GM18520 (cell line): ENCODE results near the gene CNR2.
"Not testable (repeated sequence)": the region's sequence is repeated elsewhere in the genome, so short reads cannot be mapped to it uniquely, and the experiment has no call there.

ENCODE experiments used
- ATAC-seq: cut with Tn5 transposase; IDR thresholded peaks from one replicate; pipeline ENCODE4 v1.9.1; 2021; ENCODE audit not compliant: unreplicated experiment

The CNR2 gene

DNA sequence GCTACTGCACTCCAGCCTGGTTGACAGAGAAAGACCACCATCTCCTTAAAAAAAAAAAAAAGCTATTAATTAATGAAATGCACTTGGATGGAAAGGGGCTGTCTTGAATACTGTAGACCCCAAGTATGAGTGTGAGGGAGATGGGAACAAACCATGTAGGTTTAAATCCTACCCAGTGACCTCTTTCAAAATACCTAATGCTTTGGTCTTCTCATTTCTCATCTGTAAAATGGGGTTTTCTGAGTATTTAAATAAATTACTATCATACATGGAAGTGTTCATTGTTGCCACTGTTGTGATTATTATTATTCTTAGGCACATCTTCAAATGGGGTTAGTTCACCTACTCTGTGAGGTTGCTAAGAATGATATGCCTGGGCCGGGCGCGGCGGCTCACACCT is 27.9 kb downstream of the CNR2 start:
- no peak for ATAC-seq

DNA sequence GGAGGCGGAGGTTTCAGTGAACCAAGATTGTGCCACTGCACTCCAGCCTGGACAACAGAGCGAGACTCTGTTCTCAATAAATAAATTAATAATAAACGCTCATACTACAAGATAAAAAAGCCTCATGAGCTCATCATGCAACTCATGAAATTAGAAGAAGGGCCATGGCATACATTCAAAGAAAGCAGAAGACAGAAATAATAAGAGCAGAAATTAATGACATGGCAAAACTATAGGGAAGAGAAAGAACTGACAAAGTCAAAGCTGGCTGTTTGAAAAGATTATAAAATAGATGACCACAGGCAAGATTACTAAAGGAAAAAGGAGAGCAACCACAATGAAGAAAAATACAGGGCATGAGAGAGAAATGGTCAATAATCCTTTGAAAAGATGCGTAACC is 30.4 kb downstream of the CNR2 start:
- ATAC-seq, result no peak

DNA sequence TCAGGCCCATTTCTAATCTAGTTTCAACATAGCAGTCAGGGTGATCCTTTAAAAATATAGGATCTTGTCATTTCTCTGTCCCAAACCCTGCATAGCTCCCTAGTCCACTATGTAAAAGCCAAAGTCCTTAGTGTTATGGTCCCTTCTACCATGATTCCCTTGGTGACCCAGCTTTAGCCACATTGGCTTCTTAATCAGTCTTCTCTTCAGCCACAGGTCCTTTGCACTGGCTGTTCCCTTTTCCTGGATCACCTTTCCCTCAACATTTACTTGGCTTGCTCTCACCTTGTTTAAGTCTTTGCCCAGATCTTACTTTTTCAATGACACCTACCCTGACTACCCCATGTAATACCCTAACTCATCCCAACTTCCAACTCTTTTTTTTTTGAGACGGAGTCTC is 33.4 kb downstream of the CNR2 start:
- ATAC-seq, result no peak

DNA sequence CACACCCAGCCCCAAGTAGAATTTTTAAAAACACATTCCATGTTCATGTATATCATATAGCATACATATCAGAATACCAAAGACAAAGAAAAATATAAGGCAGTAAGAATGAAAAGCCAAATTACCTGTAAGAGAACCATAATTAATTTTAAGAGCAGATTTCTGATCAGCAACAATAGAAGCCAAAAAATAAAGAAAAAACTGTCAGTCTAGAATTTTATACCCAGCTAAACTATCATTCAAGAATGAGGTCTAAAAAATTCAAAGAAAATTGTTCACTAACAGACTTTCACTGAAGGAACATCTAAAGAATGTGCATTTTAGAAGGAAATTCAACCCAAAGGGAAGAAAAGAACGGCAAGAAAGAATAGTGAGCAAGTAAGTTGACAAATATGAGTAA is 34.5 kb downstream of the CNR2 start:
- no peak for ATAC-seq

DNA sequence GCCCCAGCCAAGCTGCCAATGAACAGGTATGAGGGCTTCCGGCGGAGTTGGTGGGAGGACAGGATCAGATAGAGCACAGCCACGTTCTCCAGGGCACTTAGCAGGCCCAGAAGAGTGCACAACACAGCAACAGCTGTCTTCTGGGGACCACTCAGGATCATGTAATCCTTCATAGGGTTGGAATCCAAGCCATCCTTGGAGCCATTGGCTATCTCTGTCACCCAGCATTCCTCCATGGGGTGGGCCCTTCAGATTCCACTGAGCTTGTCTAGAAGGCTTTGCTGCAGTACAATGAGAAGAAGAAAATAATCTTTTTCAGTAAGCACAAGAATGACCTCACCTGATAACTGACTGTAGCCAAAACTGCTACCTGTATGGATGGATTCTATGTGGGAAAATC is 37.8 kb downstream of the CNR2 start:
- ATAC-seq, result no peak

DNA sequence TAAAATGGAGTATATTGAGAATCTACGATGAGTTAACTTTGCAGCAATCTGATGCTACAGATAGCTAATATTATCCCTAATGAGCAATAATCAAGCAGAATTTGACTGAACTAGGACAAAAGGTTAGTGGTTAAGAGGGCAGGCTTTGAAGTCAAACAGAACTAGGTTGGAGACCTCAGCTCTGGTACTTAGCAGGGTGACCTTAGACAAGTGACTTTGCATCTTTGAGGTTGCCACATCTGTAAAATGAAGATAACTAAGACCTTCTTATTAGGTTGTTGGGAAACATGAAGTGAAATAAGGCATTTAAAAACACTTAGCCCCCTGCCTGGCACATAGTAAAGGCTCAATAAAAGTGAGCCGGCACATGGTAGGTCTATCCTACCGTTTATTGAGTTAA is 40.7 kb downstream of the CNR2 start:
- ATAC-seq, result no peak

DNA sequence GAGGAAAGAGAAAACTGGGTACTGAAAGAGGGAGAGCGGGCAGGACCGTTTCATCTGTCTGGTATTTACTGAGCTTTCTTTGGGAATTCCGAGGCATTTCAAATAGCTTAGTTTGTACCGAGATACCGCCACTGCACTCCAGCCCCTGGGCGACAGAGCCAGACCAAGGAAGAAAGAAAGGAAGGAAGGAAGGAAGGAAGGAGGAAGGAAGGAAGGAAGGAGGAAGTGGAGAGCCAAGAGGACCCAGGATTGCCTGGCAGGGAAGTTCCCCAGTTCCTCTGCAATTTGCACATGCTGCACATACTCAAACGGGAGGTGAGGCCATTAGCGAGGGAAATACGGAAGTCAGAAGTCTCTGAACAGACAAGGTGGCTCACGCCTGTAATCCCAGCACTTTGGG is 44.1 kb downstream of the CNR2 start:
- no peak for ATAC-seq

DNA sequence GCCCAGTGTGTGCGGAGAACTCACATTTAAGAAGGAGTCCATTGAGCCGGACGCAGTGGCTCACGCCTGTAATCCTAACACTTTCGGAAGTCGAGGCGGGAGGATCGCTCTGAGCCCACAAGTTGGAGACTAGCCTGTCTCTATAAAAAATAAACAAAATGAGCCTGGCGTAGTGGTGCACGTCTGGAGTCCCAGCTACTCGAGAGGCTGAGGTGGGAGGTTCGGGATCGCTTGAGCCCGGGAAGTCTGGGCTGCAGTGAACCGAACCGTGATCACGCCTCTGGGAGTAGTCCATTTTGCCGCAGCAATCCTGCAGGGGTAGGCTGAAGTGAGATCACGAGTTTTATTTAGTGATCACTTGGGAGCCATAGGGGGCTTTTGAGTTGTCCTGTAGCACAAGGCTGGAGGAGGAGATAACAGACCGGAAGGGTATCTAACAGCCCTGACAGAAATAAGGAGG is 44.6 kb downstream of the CNR2 start:
- no peak for ATAC-seq

DNA sequence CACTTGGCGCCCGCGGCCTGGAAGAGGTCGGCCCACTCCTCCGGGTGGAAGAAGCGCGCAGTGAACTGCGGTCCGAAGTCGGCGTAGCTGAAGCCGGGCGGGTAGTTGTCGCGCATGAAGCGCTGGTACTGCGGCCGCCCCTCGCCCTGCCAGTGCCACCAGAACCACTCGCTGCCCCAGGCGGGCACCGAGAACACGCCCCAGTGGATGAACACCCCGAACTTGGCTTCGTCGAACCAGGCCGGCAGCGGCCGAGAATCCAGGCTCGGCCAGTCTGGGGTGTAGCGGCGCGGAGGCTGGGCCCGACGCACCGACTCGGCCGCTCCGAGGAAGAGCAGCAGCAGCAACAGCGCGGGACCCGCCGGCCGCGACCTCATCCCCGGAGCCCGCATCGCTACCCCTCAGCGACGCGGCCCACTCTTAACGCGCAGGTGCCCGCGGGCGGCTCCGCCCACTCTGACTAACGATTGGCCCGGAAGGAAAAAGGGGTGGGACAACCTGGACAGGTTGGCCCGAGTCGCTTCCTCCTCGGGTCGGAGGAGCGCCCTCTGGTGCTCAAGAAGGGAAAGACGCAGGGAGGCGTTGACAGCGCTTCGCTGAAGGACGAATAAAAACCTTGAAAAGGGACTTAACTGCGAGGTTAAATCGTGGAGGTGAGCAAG is 45.1 kb downstream of the CNR2 start, which contains the start of gene FUCA1:
FUCA1 (minus strand) TSS at position 396 of the 662 bp plus-strand sequence; CDS start at position 392, 4 bp downstream.
- ATAC-seq, result peak; percentile 89

DNA sequence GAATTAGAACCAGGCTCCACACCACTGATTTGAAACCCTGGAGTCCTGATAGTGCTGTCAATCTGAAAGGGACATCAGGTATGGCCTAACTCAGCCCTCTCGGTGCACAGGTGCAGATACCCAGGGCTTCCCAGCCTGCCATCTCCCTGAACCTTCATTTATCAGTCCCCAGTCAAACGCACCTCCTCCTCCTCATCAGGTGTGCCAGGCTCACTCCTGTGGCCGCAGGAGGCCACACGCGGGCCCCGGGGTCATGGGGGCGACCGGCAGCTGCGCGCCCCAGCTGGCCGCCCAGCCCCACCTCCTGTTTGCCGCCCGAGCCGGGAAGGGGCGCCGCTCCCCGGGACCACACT is 45.6 kb downstream of the CNR2 start:
- no peak for ATAC-seq

DNA sequence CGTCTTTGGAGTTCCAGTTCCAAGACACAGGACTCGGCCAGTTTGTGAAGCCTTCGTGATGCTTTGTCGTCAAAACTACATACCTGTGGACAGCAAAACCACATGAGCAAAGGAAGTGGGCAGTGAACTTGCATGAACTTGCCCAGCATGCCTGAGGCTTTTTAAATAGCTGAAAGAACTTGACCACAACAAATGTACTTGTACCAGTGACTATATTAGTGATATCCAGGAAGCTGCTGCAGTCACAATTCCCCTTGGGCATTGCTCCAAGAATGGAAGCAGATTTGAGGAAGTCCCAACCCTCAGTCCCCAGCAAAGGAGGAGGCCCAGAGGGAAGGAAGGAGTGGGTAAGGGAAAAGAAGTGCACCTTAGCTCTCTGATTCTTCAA is 47.6 kb downstream of the CNR2 start:
- ATAC-seq, result no peak

DNA sequence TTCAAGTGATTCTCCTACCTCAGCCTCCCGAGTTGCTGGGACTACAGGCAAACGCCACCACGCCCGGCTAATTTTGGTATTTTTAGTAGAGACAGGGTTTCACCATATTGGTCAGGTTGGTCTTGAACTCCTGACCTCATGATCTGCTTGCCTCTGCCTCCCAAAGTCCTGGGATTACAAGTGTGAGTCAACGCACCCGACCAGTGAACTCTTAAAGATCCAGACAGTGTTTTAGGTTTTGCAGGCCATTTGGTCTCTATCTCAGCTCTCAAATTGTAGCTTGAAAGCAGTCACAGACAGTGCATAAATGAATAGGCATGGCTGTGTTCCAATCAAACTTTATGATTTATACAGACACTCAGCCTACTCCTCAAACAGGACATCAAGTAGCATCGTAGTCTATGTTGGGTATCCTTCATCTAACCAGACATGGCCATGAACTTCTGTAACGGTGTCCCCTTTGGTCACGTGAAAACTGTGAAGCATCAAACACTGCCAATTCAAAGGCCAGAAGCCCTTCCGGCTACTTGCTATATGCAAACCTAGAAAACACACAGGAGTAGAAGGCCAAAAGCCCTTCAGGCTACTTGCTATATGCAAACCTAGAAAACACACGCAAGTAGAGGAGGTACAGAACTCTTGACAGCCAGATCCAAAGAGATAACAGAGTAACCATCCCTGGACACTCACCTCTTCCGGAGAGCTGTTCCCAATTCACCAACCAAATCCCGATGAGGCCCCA is 48.2 kb downstream of the CNR2 start:
- no peak for ATAC-seq

DNA sequence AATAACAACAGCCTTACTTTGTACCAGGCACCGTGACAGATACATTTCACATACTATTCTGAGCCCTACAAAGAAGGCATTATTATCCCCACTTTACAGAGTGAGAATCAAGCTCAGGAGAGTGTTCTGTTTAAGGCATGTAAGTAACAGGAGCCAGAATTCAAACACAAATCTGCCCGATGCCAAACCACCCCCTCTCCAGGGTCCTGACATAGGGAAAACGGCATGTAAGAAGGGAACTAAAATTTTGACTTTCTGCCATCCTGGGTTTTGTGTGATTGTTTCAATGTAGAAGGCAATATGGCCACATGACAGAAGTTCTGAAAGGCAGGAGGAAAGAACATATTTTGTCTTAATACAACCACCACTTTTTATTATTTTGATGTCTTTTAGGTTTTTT is 50.5 kb downstream of the CNR2 start:
- no peak for ATAC-seq

DNA sequence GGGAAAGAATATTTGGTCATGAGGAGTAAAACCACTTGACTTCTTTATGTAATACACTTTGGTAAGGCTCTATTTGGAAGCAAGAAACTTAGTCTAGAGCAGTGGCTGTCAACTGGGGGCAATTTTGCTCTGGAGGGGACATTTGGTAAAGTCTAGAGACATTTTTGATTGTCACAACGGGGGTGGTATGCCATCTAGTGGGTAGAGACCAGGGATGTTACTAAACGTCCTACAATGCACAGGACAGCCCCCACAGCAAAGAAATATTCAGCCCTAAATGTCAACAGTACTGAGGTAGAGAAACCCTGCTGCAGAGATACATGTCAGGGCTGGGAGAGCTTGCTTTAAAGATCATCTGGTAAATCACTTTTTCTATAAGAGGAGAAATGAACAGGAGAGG is 58.6 kb downstream of the CNR2 start:
- no peak for ATAC-seq

DNA sequence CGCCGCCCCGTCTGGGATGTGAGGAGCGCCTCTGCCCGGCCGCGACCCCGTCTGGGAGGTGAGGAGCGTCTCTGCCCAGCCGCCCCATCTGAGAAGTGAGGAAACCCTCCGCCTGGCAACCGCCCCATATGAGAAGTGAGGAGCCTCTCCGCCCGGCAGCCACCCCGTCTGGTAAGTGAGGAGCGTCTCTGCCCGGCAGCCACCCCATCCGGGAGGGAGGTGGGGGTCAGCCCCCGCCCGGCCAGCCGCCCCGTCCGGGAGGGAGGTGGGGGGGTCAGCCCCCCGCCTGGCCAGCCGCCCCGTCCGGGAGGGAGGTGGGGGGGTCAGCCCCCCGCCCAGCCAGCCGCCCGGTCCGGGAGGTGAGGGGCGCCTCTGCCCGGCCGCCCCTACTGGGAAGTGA is 60.0 kb downstream of the CNR2 start:
- ATAC-seq, result not testable (repeated sequence)

DNA sequence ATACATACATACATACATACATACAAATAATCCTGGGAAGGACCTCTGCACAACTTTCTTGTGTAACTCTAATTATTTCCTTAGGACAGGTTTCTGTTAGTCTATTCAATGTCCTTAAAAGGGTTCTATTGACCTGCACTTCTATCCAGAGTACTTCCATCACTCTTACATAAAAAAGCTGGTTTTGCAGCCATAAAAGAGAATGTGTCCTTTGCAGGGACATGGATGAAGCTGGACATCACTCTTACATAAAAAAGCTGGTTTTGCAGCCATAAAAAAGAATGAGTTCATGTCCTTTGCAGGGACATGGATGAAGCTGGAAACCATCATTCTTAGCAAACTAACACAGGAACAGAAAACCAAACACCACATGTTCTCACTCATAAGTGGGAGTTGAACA is 61.8 kb downstream of the CNR2 start:
- not testable (repeated sequence) for ATAC-seq

DNA sequence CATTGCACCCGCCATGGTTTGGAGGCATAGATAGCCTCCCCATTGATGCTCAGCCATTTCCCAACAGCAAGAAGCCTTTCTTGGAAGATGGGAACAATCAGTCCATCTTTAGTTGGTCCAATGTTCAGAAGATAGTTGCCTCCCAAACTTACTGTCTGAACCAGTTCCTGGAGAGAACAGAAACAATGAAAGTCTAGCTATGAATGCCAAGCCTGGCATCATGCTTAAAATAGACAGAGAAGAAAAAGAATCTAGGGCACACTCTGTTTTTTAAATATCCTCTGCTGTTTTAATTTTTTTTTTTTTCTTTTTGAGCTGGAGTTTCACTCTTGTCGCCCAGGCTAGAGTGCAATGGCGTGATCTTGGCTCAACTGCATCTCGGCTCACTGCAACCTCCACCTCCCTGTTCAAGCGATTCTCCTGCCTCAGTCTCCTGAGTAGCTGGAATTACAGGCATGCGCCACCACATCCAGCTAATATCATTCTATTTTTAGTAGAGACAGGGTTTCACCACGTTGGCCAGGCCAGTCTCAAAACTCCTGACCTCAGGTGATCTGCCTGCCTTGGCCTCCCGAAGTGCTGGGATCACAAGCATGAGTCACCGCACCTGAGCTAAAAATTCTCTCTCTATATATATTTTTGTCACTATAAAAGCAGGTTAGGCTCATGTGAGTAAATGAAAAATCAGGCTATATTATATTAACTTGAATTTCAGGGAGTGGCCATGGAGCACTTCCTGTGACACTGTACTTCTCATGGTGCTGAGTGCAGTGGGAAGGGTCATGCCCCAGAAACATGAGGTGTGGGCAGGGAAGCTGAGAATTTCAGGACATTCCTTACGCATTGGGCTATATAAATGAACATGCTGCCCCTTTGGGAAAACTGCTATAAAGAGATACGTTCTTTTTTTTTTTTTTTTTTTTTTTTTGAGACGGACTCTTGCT is 64.2 kb downstream of the CNR2 start:
- no peak for ATAC-seq

DNA sequence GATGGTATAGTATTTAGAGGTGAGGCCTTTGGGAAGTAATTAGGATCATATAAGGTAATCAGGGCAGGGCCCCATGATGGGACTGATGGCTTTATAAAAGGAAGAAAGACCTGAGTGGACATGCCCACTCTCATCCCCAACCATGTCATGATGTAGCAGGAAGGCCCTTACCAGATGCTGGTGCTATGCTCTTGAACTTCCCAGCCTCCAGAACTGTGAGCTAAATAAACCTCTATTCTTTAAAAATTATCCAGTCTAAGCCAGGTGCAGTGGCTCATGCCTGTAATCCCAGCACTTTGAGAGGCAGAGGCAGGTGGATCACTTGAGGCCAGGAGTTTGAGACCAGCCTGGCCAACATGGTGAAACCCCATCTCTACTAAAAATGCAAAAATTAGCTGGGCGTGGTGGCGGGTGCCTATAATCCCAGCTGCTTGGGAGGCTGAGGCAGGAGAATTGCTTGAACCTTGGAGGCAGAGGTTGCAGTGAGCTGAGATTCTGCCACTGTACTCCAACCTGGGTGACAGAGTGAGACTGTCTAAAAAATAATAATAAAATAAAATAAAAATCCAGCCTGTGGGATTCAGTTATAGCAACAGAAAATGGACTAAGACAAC is 65.6 kb downstream of the CNR2 start:
- ATAC-seq, result not testable (repeated sequence)

DNA sequence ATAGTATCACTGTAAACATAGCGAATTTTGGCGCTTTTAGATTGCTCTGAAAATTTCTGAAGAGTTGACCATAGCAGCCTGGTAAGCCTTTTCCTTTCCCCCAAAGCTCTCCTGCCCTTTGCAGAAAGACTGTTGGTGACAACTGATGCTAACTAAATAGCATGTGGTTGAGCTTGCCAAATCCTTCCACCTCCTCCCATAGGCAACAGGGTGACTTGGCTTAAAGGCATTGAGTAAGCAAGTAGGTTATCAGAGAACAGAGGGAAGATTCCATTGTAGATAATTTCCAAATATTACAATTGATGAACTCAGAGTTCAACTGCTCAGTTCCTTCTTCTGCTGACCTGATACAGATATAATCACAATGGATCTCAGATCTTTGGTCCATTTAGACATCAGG is 68.0 kb downstream of the CNR2 start:
- no peak for ATAC-seq

DNA sequence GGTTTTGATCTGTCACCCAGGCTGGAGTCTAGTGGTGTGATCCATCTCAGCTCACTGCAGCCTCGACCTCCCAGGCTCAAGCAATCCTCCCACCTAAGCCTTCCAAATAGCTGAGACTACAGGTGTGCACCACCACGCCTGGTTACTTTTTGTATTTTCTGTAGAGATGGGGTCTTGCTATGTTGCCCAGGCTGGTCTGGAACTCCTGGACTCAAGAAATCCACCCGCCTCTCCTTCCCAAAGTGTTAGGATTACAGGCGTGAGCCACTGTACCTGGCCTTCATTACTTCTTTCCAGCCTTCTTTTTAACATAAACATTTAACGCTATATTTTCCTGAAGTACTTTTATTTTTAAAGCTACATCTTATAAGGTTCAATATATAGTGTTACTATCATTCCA is 69.5 kb downstream of the CNR2 start:
- no peak for ATAC-seq

DNA sequence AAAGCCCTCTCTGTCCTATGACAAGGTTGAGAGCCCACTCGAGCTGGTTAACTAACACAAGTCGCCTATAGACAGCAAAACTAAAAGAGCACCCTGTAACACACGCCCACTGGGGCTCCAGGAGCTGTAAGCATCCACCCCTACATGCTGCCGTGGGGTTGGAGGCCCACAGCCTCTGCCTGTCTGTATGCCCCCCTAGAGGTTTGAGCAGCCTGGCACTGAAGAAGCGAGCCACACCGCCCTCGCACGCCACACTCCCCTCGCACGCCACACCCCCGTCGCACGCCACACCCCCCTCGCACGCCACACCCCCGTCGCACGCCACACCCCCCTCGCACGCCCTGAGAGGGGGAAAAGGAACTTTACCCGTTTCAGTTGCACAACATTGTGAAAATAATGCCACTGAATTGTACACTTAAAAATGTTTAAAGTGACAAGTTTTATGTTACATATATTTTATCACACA is 74.7 kb downstream of the CNR2 start:
- ATAC-seq, result no peak
